ENCODE results near the gene SCN9A. TPM values are rescaled to one million over a fixed set of nuclear protein-coding genes. Genes with fewer than 3 reads are reported as not detected.

SCN9A gene
- total RNA-seq, 2 donors from 2014 or later: 6.4 to 12.0 TPM

- intact Hi-C loops (cut with DNase I): no loop called here
- no peak overlapping the region for H3K9ac ChIP-seq (ENCODE audit: low read depth in 2 of 2, low read length in 2 of 2)
- no peaks in the 10 kb centered on the region for H3K9me3 ChIP-seq
- no peak overlapping the region for H3K4me3 ChIP-seq
- DNase-seq: no peak
- H3K27me3 ChIP-seq: no peaks in the 10 kb centered on the region
- H3K36me3 ChIP-seq: no peaks in the 10 kb centered on the region
- H3K4me1 ChIP-seq: no peaks in the 10 kb centered on the region
- TF ChIP-seq, protein P1, sequence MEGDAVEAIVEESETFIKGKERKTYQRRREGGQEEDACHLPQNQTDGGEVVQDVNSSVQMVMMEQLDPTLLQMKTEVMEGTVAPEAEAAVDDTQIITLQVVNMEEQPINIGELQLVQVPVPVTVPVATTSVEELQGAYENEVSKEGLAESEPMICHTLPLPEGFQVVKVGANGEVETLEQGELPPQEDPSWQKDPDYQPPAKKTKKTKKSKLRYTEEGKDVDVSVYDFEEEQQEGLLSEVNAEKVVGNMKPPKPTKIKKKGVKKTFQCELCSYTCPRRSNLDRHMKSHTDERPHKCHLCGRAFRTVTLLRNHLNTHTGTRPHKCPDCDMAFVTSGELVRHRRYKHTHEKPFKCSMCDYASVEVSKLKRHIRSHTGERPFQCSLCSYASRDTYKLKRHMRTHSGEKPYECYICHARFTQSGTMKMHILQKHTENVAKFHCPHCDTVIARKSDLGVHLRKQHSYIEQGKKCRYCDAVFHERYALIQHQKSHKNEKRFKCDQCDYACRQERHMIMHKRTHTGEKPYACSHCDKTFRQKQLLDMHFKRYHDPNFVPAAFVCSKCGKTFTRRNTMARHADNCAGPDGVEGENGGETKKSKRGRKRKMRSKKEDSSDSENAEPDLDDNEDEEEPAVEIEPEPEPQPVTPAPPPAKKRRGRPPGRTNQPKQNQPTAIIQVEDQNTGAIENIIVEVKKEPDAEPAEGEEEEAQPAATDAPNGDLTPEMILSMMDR (IDR thresholded peaks at IDR 0.05): no peak
- no peak overlapping the region for H3K27ac ChIP-seq
Measured at GRCh38 chr2:166302036-166302435, 73.7 kb downstream of the SCN9A start.

- TF ChIP-seq, protein P1 (IDR thresholded peaks at IDR 0.05): no peak
- Histone ChIP-seq H3K9me3 (no peaks in the 10 kb centered on the region), H3K4me3 (no peak overlapping the region), H3K27ac (no peak overlapping the region), H3K4me1 (no peaks in the 10 kb centered on the region), H3K36me3 (no peaks in the 10 kb centered on the region), H3K9ac (ENCODE audit: low read depth in 2 of 2, low read length in 2 of 2) (no peak overlapping the region), H3K27me3 (no peaks in the 10 kb centered on the region)
- no peak for DNase-seq
- intact Hi-C loops (cut with DNase I): no loop called here
Measured at GRCh38 chr2:166297951-166298350, 77.8 kb downstream of the SCN9A start.

GRCh38 chr2:166293984-166294383, 81.8 kb downstream of the SCN9A start:
- Histone ChIP-seq H3K9me3 (no peaks in the 10 kb centered on the region), H3K27me3 (no peaks in the 10 kb centered on the region), H3K4me1 (no peaks in the 10 kb centered on the region), H3K27ac (no peak overlapping the region), H3K4me3 (no peak overlapping the region), H3K36me3 (no peaks in the 10 kb centered on the region), H3K9ac (ENCODE audit: low read depth in 2 of 2, low read length in 2 of 2) (no peak overlapping the region)
- DNase-seq: no peak
- intact Hi-C loops (cut with DNase I): no loop called here
- TF ChIP-seq, protein P1 (IDR thresholded peaks at IDR 0.05): no peak

DNA sequence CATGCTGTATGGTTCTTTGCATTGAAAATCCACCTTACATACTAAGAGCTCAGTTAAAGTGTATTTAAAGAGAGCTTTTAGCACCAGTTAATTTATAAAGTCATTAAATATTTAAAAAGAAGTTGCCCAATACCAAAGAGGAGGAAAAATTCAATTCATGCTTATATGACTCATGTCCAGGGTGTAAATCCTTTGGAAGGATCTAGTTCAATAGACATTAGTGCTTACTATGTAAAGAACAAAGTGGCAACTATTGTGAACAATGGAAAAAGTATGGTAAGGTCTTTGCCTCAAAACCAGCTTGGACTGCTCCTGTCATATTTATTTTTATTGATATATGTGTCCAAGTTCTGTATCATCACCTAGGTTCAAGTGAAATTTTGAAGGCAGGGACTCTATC, 90.5 kb downstream of the SCN9A start:
- no peaks in the 10 kb centered on the region for H3K4me1 ChIP-seq
- no peak overlapping the region for H3K4me3 ChIP-seq
- intact Hi-C loops (cut with DNase I): no loop called here
- H3K9me3 ChIP-seq: no peaks in the 10 kb centered on the region
- TF ChIP-seq, protein P1 (IDR thresholded peaks at IDR 0.05): no peak
- no peaks in the 10 kb centered on the region for H3K27me3 ChIP-seq
- no peak overlapping the region for H3K9ac ChIP-seq (ENCODE audit: low read depth in 2 of 2, low read length in 2 of 2)
- no peaks in the 10 kb centered on the region for H3K36me3 ChIP-seq
- no peak for DNase-seq
- no peak overlapping the region for H3K27ac ChIP-seq

GRCh38 chr2:166284359-166284758, 91.4 kb downstream of the SCN9A start:
- no peak overlapping the region for H3K9ac ChIP-seq (ENCODE audit: low read depth in 2 of 2, low read length in 2 of 2)
- no peak overlapping the region for H3K4me3 ChIP-seq
- no peaks in the 10 kb centered on the region for H3K36me3 ChIP-seq
- no peaks in the 10 kb centered on the region for H3K9me3 ChIP-seq
- H3K27ac ChIP-seq: no peak overlapping the region
- DNase-seq: no peak
- TF ChIP-seq, protein P1 (IDR thresholded peaks at IDR 0.05): no peak
- H3K27me3 ChIP-seq: no peaks in the 10 kb centered on the region
- H3K4me1 ChIP-seq: no peaks in the 10 kb centered on the region
- intact Hi-C loops (cut with DNase I): no loop called here

DNA sequence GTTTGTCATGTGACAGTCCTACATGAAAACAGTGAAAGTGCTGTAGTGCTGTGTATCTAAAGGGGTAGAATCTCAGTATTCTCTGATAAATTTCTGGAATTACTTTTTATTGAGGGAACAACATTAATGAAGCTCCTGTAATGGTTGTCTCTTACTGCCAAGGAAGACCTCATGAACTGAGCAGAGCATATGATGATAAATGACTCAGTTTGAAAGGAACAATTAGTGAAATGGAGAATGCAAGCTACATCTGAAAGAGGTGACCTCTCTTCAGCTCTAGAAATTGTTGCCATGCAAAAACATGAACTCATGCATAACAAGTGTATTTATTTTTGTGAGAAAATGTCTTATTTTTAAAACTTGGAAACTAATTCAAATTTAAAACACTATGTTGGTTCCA, 93.6 kb downstream of the SCN9A start:
- Histone ChIP-seq H3K4me3 (no peak overlapping the region), H3K36me3 (no peaks in the 10 kb centered on the region), H3K4me1 (no peaks in the 10 kb centered on the region), H3K9ac (ENCODE audit: low read depth in 2 of 2, low read length in 2 of 2) (no peak overlapping the region), H3K27me3 (no peaks in the 10 kb centered on the region), H3K9me3 (no peaks in the 10 kb centered on the region), H3K27ac (no peak overlapping the region)
- DNase-seq: no peak
- TF ChIP-seq, protein P1 (IDR thresholded peaks at IDR 0.05): no peak
- intact Hi-C loops (cut with DNase I): no loop called here

Measured in colonic mucosa (tissue), 4 donors.